PFSK-1 (cell line): ENCODE data around the gene INPP4A.

Experiments used
- POLR2AphosphoS5 ChIP-seq: IDR thresholded peaks from 2 replicates; pipeline ENCODE4 v1.6.1; 2012; ENCODE audit warnings: low read depth, mild to moderate bottlenecking, control low read depth, low read length, moderate library complexity
- REST ChIP-seq, 2 experiments: IDR thresholded peaks; 2 replicates each; pipeline versions ENCODE4 v1.6.1 to v1.8.0; 2011 to 2012; ENCODE audit warnings: low read depth in 2 of 2, low read length in 2 of 2, control low read depth in 1 of 2, inconsistent platforms in 1 of 2, mild to moderate bottlenecking in 1 of 2, moderate library complexity in 1 of 2; ENCODE audit not compliant: insufficient read depth in 1 of 2

GRCh38 chr2:98454500-98455235 is 10.0 kb downstream of the INPP4A start:
- TF ChIP-seq POLR2AphosphoS5 (no peak), REST (IDR thresholded peaks at IDR 0.05; ENCODE audit: insufficient read depth in 1 of 2, low read depth in 2 of 2, low read length in 2 of 2) (no peak)
